Activated B cell treated with CpG ODN at 0.5 μM for 24 hours (primary cell): Measurements from ENCODE around the gene LCE3E. TPM values are rescaled to one million over a fixed set of nuclear protein-coding genes. Genes with fewer than 3 reads are reported as not detected.

Source experiments
- ATAC-seq: fragments of 200-7000 bp; cut with Tn5 transposase; one replicate; pipeline ENCODE4 v1.10.0; 2021; ENCODE audit warnings: low read depth, mild to moderate bottlenecking, moderate library complexity
- CTCF ChIA-PET: fragments of 350-600 bp; sonication (Branson Sonifier 250); formaldehyde crosslinking; loops from one replicate; lab custom pipeline; 2021; ENCODE audit warnings: antibody characterized with exemption; lab: Charles Lee
- POLR2A ChIA-PET: fragments of 350-600 bp; sonication (Branson Sonifier 250); formaldehyde crosslinking; loops from one replicate; lab custom pipeline; 2021; ENCODE audit warnings: antibody characterized with exemption; lab: Charles Lee
- DNase-seq: peaks from one replicate; pipeline ENCODE4 v3.0.0; 2022
- H3K27ac Mint-ChIP-seq: one replicate; pipeline ENCODE4 v1.8.0; 2020; ENCODE audit warnings: mixed read lengths
- H3K27me3 Mint-ChIP-seq: one replicate; pipeline ENCODE4 v1.8.0; 2021; ENCODE audit warnings: mixed read lengths
- H3K36me3 Mint-ChIP-seq: one replicate; pipeline ENCODE4 v1.8.0; 2021; ENCODE audit warnings: low read depth, mixed read lengths
- H3K4me1 Mint-ChIP-seq: one replicate; pipeline ENCODE4 v1.8.0; 2021; ENCODE audit warnings: mixed read lengths
- H3K4me3 Mint-ChIP-seq: one replicate; pipeline ENCODE4 v1.8.0; 2020; ENCODE audit warnings: mild to moderate bottlenecking, mixed read lengths
- H3K9me3 Mint-ChIP-seq: one replicate; pipeline ENCODE4 v1.8.0; 2020; ENCODE audit warnings: mixed read lengths
- intact Hi-C: fragments of 100-400 bp; cut with micrococcal nuclease; formaldehyde crosslinking; loops from one replicate; pipeline ENCODE4 v1.15.1; 2024
- total RNA-seq: library from RNA; stranded (reverse); gene quantifications from 2 replicates; pipeline ENCODE4 v1.2.3, GENCODE V29; 2022
- TF ChIP-seq, protein P1 (sequence below): fragments of 200-600 bp; IDR thresholded peaks from one replicate; pipeline ENCODE4 v1.8.0; 2022; ENCODE audit warnings: antibody characterized with exemption, mild to moderate bottlenecking

The LCE3E gene
- total RNA-seq: not detected in 2 replicates

GRCh38 chr1:152566681-152567080 is at the start of gene LCE3E:
Gene LCE3E (minus strand): TSS chr1:152566780. CDS start chr1:152566208, 572 bp downstream.
- CTCF ChIA-PET: no interaction called here

DNA sequence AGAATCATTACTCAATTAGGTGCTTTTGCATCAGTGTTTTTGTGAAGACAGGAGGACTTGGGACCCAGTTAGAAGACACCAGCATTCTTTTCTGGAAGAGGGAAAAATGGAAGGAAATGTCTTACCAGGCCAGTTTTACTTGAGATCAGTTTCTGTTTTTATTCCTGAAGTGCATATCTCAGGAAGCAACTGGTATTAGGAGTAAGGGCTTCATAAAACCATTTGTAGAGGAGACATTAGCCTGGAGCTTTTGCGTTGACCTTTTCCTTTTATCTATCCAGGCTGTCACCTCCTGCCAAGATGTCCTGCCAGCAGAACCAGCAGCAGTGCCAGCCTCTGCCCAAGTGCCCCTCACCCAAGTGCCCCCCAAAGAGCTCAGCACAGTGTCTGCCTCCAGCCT is 46.9 kb upstream of the LCE3E start, which contains the start of gene LCE3B:
TSS of gene LCE3B (plus strand) at position 301 of the 400 bp plus-strand sequence. CDS start at position 301, 0 bp downstream.
- H3K36me3 Mint-ChIP-seq: no peaks in the 10 kb centered on the region
- CTCF ChIA-PET: no interaction called here
- H3K9me3 Mint-ChIP-seq: peaks cover 6% of the 10 kb centered on the region
- TF ChIP-seq, protein P1, sequence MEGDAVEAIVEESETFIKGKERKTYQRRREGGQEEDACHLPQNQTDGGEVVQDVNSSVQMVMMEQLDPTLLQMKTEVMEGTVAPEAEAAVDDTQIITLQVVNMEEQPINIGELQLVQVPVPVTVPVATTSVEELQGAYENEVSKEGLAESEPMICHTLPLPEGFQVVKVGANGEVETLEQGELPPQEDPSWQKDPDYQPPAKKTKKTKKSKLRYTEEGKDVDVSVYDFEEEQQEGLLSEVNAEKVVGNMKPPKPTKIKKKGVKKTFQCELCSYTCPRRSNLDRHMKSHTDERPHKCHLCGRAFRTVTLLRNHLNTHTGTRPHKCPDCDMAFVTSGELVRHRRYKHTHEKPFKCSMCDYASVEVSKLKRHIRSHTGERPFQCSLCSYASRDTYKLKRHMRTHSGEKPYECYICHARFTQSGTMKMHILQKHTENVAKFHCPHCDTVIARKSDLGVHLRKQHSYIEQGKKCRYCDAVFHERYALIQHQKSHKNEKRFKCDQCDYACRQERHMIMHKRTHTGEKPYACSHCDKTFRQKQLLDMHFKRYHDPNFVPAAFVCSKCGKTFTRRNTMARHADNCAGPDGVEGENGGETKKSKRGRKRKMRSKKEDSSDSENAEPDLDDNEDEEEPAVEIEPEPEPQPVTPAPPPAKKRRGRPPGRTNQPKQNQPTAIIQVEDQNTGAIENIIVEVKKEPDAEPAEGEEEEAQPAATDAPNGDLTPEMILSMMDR: no peak
- ATAC-seq: no peak
- intact Hi-C loops: no loop called here
- no peak within 1 kb of the TSS for H3K4me3 Mint-ChIP-seq
- H3K27ac Mint-ChIP-seq: no peak within 1 kb of the TSS
- POLR2A ChIA-PET: no interaction called here
- no peaks in the 10 kb centered on the region for H3K4me1 Mint-ChIP-seq
- DNase-seq: no peak
- H3K27me3 Mint-ChIP-seq: no peaks in the 10 kb centered on the region

More at GRCh38 chr1:152566681-152567080, at the start of gene LCE3E:
- Mint-ChIP-seq H3K27ac (no peak within 1 kb of the TSS), H3K36me3 (no peaks in the 10 kb centered on the region), H3K4me1 (no peaks in the 10 kb centered on the region), H3K9me3 (peaks cover 18% of the 10 kb centered on the region), H3K4me3 (no peak within 1 kb of the TSS), H3K27me3 (peaks cover 5% of the 10 kb centered on the region)
- POLR2A ChIA-PET: no interaction called here
- DNase-seq (no peak), ATAC-seq (no peak)
- intact Hi-C loops: no loop called here
- TF ChIP-seq, protein P1: no peak

DNA sequence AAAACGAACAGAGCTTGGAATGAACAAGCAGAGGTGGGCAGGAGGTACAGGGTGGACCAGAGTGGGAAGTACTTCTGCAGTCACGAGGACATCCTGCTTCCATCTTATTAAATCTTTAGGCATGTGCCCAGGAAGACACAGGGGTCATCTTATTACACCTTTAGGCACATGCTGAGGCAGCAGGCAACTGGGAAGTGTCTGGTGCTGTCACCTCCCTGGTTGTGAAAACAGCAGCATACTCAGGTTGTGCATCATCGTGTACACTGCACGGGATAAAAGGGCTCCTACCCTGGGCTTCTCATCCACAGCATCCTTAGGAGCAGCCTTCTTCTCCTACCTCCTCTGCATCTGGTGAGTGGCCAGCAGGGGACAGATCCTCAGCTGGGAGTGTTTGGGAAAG is 33.4 kb upstream of the LCE3E start, which contains the start of gene LCE3C:
TSS of gene LCE3C (plus strand) at position 301 of the 400 bp plus-strand sequence. CDS start 498 bp downstream, outside the sequence.
- ChIA-PET POLR2A (no interaction called here), CTCF (no interaction called here)
- intact Hi-C loops: no loop called here
- TF ChIP-seq, protein P1: no peak
- no peaks in the 10 kb centered on the region for H3K9me3 Mint-ChIP-seq
- ATAC-seq (no peak), DNase-seq (no peak)
- H3K27me3 Mint-ChIP-seq: no peaks in the 10 kb centered on the region
- no peaks in the 10 kb centered on the region for H3K36me3 Mint-ChIP-seq
- H3K4me3 Mint-ChIP-seq: no peak within 1 kb of the TSS
- H3K4me1 Mint-ChIP-seq: no peaks in the 10 kb centered on the region
- no peak within 1 kb of the TSS for H3K27ac Mint-ChIP-seq

- Mint-ChIP-seq H3K9me3 (no peaks in the 10 kb centered on the region), H3K36me3 (no peaks in the 10 kb centered on the region), H3K4me1 (no peaks in the 10 kb centered on the region), H3K4me3 (no peak overlapping the region), H3K27ac (no peak overlapping the region), H3K27me3 (no peaks in the 10 kb centered on the region)
- intact Hi-C loops: no loop called here
- TF ChIP-seq, protein P1: no peak
- ATAC-seq (no peak), DNase-seq (no peak)
- POLR2A ChIA-PET: no interaction called here
- CTCF ChIA-PET: no interaction called here
Measured at GRCh38 chr1:152596986-152597385, 30.4 kb upstream of the LCE3E start.

DNA sequence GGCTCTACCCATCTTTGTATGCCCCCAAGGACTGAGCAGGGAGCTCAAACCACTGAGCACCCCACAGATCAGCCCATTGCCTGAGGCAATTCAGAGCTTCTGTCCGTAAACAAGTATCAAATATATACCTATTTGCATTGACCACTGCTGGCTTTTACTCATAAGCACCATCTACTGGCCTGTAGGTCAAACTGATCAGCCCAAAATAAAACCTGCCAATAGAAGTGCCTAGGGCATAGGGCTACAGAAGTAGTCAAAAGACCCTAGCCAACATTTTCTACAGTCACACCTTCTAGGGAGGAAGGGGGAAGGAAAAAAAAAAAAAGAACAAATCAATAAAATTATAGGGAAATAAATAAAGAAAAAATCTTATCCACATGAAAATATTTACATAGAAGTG is 19.0 kb upstream of the LCE3E start:
- intact Hi-C loops: no loop called here
- Mint-ChIP-seq H3K4me3 (no peak overlapping the region), H3K9me3 (no peaks in the 10 kb centered on the region), H3K27ac (no peak overlapping the region), H3K36me3 (no peaks in the 10 kb centered on the region), H3K4me1 (no peaks in the 10 kb centered on the region), H3K27me3 (no peaks in the 10 kb centered on the region)
- no peak for ATAC-seq
- ChIA-PET CTCF (no interaction called here), POLR2A (no interaction called here)
- DNase-seq: no peak
- TF ChIP-seq, protein P1: no peak
